ENCODE results near the gene RARG.

GRCh38 chr12:53232646-53233461 is 845 bp upstream of the RARG start:
- no peak for TF ChIP-seq CTCF (IDR thresholded peaks at IDR 0.05)
- TF ChIP-seq POLR2A (IDR thresholded peaks at IDR 0.05), result no peak
- no peak for TF ChIP-seq POLR2AphosphoS5 (IDR thresholded peaks at IDR 0.05)
